Limb (tissue), 2 donors: ENCODE results near the gene ARFIP2.
A peak's percentile ranks its signal among the peaks of the same experiment; 100 is the strongest.

Experiments
- DNase-seq, 2 donors: peaks; one replicate each; pipeline ENCODE4 v3.0.0-alpha.2; 2016; ENCODE audit errors: extremely low spot score in 2 of 2

Gene ARFIP2

GRCh38 chr11:6443269-6444003 lies 37.7 kb downstream of the ARFIP2 start:
- peak; percentile 32 to 44 for DNase-seq

- DNase-seq: no peak
Observed at GRCh38 chr11:6442441-6442840, 38.7 kb downstream of the ARFIP2 start.

- DNase-seq: no peak
Observed at GRCh38 chr11:6440906-6441358, 40.2 kb downstream of the ARFIP2 start, which contains the start of gene HPX. Gene HPX (minus strand): TSS chr11:6440987. CDS start chr11:6440963, 24 bp downstream.

- DNase-seq: peak; percentile 38 to 42
Observed at GRCh38 chr11:6438979-6439571, 42.1 kb downstream of the ARFIP2 start.

- DNase-seq: no peak
Observed at GRCh38 chr11:6437993-6438392, 43.1 kb downstream of the ARFIP2 start.

- no peak for DNase-seq
Observed at GRCh38 chr11:6437423-6437822, 43.7 kb downstream of the ARFIP2 start.

GRCh38 chr11:6433998-6434660 lies 47.0 kb downstream of the ARFIP2 start:
- DNase-seq: no peak

GRCh38 chr11:6431861-6432260 lies 49.3 kb downstream of the ARFIP2 start:
- no peak for DNase-seq

- DNase-seq: no peak
Observed at GRCh38 chr11:6427516-6427915, 53.6 kb downstream of the ARFIP2 start.
